Neural crest cell (in vitro differentiated cells): ENCODE measurements around the gene SPATA32. TPM values are rescaled to one million over a fixed set of nuclear protein-coding genes. Genes with fewer than 3 reads are reported as not detected.

Experiments
- DNase-seq: peaks from one replicate; pipeline ENCODE4 v3.0.0; 2021; ENCODE audit warnings: low read depth, mixed read lengths, low spot score
- H3K27ac Mint-ChIP-seq: one replicate; pipeline ENCODE4 v1.8.0; 2021; ENCODE audit warnings: mild to moderate bottlenecking, mixed read lengths; ENCODE audit not compliant: unreplicated experiment
- H3K27me3 Mint-ChIP-seq: 2 replicates; pipeline ENCODE4 v1.8.0; 2021; ENCODE audit warnings: low read depth, mild to moderate bottlenecking, mixed read lengths
- H3K36me3 Mint-ChIP-seq: 2 replicates; pipeline ENCODE4 v1.8.0; 2021; ENCODE audit warnings: low read depth, mild to moderate bottlenecking, mixed read lengths
- H3K4me1 Mint-ChIP-seq: 2 replicates; pipeline ENCODE4 v1.8.0; 2021; ENCODE audit warnings: mixed read lengths
- H3K4me3 Mint-ChIP-seq: one replicate; pipeline ENCODE4 v1.8.0; 2021; ENCODE audit warnings: mild to moderate bottlenecking, mixed read lengths
- H3K9me3 Mint-ChIP-seq: 2 replicates; pipeline ENCODE4 v1.8.0; 2021; ENCODE audit warnings: mixed read lengths
- CTCF ChIP-seq: fragments of 200-600 bp; sonication (generic); conservative IDR thresholded peaks from 2 replicates; pipeline ENCODE4 v1.5.0; 2021; ENCODE audit warnings: antibody characterized with exemption, mild to moderate bottlenecking
- total RNA-seq: library from RNA; stranded (reverse); gene quantifications from 2 replicates; pipeline ENCODE4 v1.2.1, GENCODE V29; 2021

Gene SPATA32
- total RNA-seq, 1 donor from 2014 or later = 0.23 TPM

DNA sequence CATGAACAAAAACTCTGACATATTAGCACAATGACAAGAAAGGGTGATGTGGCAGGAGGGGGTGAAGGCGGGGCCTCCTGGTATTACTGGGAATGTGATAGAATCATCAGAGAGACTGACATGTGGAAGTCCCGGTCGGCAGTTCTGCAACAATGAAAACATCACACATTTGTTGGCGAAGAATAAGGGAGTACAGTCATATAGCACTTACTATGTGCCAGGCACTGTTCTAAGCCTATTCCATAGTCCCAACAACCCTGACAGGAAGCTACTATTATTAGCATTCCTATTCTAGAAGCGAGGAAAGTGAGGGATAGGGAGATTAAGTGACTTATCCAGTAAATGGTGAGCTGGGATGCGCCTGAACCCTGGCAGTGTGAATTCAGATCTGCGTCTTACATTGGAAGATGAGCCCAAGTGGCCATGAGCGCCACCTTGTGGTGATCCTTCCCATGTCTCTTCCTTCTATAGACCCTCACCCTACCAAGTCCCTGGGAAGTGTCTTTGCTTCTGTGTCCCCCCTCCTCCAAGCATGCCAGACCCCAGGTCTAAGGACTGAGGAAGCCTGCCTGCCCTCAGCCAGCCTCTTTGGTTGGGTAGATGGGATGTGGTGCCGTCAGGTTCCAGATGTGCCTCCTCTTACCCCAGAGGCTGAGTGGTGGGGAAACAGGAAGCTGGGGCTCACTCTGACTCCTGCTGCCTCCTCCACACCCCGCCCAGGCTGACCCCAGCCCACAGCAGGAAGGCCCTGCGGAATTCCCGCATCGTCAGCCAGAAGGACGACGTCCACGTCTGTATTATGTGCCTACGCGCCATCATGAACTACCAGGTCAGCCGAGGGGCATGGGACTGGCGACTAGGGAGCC is 26.2 kb downstream of the SPATA32 start:
- Mint-ChIP-seq H3K36me3 (no peaks in the 10 kb centered on the region), H3K27me3 (peaks cover 65% of the 10 kb centered on the region), H3K4me3 (peak overlapping the region; percentile 18), H3K9me3 (no peaks in the 10 kb centered on the region), H3K4me1 (no peaks in the 10 kb centered on the region), H3K27ac (no peak overlapping the region)
- DNase-seq = peak; percentile 87
- TF ChIP-seq CTCF = peak; percentile 81

DNA sequence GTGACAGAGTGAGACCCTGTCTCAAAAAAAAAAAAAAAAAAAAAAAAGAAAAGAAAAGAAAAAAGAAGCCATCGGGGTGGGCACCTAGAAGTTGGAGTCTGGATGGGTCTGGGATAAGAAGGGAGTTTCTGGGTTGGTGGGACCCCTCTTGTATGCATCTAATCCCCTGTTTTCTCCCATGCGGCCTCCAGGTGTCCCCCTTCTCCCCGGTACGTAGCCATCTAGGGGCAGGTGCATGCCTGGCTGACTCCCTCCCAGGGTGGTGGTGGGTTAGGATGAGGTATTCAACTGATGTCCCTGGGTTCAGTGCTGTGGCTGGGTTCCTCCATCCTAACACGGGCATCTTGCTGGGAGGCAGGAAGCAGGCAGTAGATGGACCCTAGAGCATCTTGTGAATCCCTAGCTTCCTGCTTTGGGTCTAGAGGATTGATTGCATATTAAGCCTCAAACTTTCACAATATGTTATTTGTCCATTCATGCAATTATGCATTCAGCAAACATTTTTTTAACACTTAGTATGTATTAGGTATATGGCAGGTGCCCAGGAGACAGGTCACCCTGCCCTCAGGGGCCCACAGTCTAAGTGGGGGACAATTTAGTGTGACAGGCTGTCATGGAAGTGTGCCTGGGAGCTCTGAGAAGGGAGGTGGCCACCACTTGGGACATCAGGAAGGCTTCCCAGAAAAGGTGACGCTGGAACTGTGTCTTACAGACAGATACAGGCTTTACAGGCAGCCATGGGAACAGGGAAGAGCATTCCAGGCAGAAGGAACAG is 27.1 kb downstream of the SPATA32 start:
- Mint-ChIP-seq H3K36me3 (no peaks in the 10 kb centered on the region), H3K9me3 (no peaks in the 10 kb centered on the region), H3K4me3 (no peak overlapping the region), H3K27me3 (peaks cover 56% of the 10 kb centered on the region), H3K27ac (no peak overlapping the region), H3K4me1 (no peaks in the 10 kb centered on the region)
- peak; percentile 52 for TF ChIP-seq CTCF
- DNase-seq = no peak

- TF ChIP-seq CTCF = no peak
- Mint-ChIP-seq H3K36me3 (no peaks in the 10 kb centered on the region), H3K9me3 (no peaks in the 10 kb centered on the region), H3K4me1 (no peaks in the 10 kb centered on the region), H3K4me3 (no peak overlapping the region), H3K27me3 (peaks cover 43% of the 10 kb centered on the region), H3K27ac (no peak overlapping the region)
- no peak for DNase-seq
Observed at GRCh38 chr17:45233423-45233924, 28.4 kb downstream of the SPATA32 start.

- Mint-ChIP-seq H3K27ac (peak overlapping the region; percentile 43), H3K9me3 (no peaks in the 10 kb centered on the region)
- TF ChIP-seq CTCF = no peak
Observed at GRCh38 chr17:45232514-45233422, 29.1 kb downstream of the SPATA32 start.

DNA sequence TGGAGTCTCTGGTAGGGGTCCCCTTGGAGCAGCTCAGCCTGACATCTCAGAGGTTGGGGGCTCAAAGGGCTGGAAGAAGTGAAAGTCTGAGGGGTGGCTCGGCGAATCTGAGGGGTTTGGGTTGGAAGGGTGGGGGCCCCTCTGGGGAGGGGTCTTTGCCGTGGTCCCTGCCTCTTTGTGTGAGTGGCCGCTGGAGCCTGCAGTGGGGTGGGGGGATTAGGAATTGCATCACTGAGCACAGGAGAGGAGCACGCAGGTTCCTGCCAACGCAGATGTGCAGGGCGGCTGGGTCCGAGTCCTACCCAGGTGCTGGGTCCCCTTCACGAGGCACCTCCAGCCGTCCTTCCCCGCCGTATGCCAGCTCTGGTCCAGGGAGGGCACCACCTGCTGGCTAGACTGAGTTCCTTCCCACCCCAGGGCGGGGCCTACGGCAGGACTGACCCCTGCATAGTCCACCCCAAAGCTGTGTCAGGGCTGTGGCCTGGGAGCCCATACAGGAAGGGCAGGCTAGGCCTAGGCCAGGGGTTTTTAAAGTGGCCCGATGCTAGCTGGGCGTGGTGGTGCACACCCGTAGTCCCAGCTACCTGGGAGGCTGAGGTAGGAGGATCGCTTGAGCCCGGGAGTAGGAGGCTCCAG is 30.3 kb downstream of the SPATA32 start:
- TF ChIP-seq CTCF = peak; percentile 39
- DNase-seq = no peak
- Mint-ChIP-seq H3K36me3 (no peaks in the 10 kb centered on the region), H3K27me3 (peaks cover 32% of the 10 kb centered on the region), H3K4me1 (no peaks in the 10 kb centered on the region), H3K27ac (no peak overlapping the region), H3K4me3 (no peak overlapping the region), H3K9me3 (no peaks in the 10 kb centered on the region)

More at GRCh38 chr17:45232514-45233422, 29.1 kb downstream of the SPATA32 start:
- Mint-ChIP-seq H3K27me3 (peaks cover 36% of the 10 kb centered on the region), H3K36me3 (no peaks in the 10 kb centered on the region), H3K4me3 (no peak overlapping the region), H3K4me1 (no peaks in the 10 kb centered on the region)
- no peak for DNase-seq
